ENCODE data around the gene FAM193B. TPM values are rescaled to one million over a fixed set of nuclear protein-coding genes. Genes with fewer than 3 reads are reported as not detected.
A peak's percentile ranks its signal among the peaks of the same experiment; 100 is the strongest.

Gene FAM193B
- total and polyA plus RNA-seq, 2 of the 13 experiments (the other 11 are each of a cell fraction or from before 2014, with no cell fraction given) = 21.2 to 40.9 TPM

DNA sequence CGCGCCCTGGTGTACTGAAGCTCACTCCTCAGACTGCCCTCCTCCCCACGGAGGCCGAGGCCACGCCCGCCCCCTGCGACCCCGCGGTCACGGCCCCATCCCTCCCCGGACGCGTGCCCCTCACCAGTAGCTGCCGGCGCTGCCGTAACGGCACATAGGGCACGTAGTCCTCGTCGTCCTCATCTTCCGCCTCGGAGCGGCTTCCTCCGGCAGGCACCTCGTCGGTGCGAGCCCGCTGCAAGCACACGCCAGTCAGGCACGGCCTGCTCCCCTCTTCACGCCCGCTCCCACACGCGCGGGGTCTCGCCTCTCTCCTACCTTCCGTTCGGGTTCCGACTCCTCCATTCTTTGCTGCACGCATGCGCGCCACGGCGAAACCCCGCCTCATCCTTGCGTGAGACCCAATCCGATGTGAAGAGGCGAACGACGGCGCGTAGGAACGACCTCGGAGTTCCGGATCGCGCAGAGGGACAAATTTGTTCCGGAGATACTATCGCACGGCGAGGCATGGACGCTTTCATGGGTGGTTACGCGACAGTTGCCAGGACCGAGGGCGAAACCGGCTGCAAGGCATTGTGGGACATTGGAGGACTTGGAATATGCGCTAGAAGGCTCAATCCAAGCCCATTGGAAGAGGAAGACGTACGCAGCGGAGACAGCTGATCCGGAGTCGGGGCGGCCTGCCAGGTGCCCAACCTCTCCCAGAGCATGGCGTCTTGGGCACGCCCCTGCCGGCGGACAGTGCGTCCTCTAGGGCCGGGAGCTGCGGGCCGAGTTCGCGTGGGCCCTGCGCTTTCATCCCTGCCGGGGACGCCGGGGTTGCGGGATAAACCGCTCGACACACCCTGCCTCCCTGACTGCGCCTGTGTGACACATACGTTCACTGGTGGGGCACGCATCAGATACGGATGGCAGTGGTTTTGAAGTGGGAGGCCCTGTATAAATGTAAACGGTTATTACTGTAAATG is 37.5 kb downstream of the FAM193B start, which contains the start of gene DDX41 (continued):
- TF ChIP-seq, protein P1, sequence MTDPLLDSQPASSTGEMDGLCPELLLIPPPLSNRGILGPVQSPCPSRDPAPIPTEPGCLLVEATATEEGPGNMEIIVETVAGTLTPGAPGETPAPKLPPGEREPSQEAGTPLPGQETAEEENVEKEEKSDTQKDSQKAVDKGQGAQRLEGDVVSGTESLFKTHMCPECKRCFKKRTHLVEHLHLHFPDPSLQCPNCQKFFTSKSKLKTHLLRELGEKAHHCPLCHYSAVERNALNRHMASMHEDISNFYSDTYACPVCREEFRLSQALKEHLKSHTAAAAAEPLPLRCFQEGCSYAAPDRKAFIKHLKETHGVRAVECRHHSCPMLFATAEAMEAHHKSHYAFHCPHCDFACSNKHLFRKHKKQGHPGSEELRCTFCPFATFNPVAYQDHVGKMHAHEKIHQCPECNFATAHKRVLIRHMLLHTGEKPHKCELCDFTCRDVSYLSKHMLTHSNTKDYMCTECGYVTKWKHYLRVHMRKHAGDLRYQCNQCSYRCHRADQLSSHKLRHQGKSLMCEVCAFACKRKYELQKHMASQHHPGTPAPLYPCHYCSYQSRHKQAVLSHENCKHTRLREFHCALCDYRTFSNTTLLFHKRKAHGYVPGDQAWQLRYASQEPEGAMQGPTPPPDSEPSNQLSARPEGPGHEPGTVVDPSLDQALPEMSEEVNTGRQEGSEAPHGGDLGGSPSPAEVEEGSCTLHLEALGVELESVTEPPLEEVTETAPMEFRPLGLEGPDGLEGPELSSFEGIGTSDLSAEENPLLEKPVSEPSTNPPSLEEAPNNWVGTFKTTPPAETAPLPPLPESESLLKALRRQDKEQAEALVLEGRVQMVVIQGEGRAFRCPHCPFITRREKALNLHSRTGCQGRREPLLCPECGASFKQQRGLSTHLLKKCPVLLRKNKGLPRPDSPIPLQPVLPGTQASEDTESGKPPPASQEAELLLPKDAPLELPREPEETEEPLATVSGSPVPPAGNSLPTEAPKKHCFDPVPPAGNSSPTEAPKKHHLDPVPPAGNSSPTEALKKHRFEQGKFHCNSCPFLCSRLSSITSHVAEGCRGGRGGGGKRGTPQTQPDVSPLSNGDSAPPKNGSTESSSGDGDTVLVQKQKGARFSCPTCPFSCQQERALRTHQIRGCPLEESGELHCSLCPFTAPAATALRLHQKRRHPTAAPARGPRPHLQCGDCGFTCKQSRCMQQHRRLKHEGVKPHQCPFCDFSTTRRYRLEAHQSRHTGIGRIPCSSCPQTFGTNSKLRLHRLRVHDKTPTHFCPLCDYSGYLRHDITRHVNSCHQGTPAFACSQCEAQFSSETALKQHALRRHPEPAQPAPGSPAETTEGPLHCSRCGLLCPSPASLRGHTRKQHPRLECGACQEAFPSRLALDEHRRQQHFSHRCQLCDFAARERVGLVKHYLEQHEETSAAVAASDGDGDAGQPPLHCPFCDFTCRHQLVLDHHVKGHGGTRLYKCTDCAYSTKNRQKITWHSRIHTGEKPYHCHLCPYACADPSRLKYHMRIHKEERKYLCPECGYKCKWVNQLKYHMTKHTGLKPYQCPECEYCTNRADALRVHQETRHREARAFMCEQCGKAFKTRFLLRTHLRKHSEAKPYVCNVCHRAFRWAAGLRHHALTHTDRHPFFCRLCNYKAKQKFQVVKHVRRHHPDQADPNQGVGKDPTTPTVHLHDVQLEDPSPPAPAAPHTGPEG (CRISPR knock-in tag; IDR thresholded peaks at IDR 0.05) = peak; percentile 75
- TF ChIP-seq ZNF326 (CRISPR knock-in tag; IDR thresholded peaks at IDR 0.05; ENCODE audit: borderline replicate concordance) (no peak), JARID2 (CRISPR knock-in tag; IDR thresholded peaks at IDR 0.05; ENCODE audit: insufficient replicate concordance) (no peak), CBX5 (CRISPR knock-in tag; IDR thresholded peaks at IDR 0.05; ENCODE audit: borderline replicate concordance) (peak; percentile 85), PLRG1 (conservative IDR thresholded peaks at IDR 0.05) (no peak), HNRNPLL (IDR thresholded peaks at IDR 0.05; ENCODE audit: low read depth, low read length, poor library complexity, severe bottlenecking) (peak; percentile 89), SMAD1 (CRISPR knock-in tag; IDR thresholded peaks at IDR 0.05; ENCODE audit: borderline replicate concordance, low read depth) (peak; percentile 89; the same call in 1 of the 2 replicates), SMAD9 (CRISPR knock-in tag; IDR thresholded peaks at IDR 0.05) (no peak), NCOA2 (CRISPR knock-in tag; IDR thresholded peaks at IDR 0.05) (peak; percentile 63; the same call in 1 of the 2 replicates)
- TF ChIP-seq, protein P2, sequence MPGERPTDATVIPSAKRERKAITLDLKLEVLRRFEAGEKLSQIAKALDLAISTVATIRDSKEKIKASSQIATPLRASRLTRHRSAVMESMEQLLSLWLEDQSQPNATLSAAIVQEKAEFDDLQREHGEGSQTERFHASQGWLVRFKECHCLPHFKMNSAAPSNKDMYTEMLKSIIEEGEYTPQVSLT (CRISPR knock-in tag; IDR thresholded peaks at IDR 0.05; ENCODE audit: borderline replicate concordance, low read depth) = no peak; the same call in 1 of the 2 replicates
- TF ChIP-seq, protein P3, sequence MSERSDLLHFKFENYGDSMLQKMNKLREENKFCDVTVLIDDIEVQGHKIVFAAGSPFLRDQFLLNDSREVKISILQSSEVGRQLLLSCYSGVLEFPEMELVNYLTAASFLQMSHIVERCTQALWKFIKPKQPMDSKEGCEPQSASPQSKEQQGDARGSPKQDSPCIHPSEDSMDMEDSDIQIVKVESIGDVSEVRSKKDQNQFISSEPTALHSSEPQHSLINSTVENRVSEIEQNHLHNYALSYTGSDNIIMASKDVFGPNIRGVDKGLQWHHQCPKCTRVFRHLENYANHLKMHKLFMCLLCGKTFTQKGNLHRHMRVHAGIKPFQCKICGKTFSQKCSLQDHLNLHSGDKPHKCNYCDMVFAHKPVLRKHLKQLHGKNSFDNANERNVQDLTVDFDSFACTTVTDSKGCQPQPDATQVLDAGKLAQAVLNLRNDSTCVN (CRISPR knock-in tag; IDR thresholded peaks at IDR 0.05; ENCODE audit: borderline replicate concordance) = peak; percentile 31; the same call in 1 of the 2 replicates
- TF ChIP-seq, protein P4, sequence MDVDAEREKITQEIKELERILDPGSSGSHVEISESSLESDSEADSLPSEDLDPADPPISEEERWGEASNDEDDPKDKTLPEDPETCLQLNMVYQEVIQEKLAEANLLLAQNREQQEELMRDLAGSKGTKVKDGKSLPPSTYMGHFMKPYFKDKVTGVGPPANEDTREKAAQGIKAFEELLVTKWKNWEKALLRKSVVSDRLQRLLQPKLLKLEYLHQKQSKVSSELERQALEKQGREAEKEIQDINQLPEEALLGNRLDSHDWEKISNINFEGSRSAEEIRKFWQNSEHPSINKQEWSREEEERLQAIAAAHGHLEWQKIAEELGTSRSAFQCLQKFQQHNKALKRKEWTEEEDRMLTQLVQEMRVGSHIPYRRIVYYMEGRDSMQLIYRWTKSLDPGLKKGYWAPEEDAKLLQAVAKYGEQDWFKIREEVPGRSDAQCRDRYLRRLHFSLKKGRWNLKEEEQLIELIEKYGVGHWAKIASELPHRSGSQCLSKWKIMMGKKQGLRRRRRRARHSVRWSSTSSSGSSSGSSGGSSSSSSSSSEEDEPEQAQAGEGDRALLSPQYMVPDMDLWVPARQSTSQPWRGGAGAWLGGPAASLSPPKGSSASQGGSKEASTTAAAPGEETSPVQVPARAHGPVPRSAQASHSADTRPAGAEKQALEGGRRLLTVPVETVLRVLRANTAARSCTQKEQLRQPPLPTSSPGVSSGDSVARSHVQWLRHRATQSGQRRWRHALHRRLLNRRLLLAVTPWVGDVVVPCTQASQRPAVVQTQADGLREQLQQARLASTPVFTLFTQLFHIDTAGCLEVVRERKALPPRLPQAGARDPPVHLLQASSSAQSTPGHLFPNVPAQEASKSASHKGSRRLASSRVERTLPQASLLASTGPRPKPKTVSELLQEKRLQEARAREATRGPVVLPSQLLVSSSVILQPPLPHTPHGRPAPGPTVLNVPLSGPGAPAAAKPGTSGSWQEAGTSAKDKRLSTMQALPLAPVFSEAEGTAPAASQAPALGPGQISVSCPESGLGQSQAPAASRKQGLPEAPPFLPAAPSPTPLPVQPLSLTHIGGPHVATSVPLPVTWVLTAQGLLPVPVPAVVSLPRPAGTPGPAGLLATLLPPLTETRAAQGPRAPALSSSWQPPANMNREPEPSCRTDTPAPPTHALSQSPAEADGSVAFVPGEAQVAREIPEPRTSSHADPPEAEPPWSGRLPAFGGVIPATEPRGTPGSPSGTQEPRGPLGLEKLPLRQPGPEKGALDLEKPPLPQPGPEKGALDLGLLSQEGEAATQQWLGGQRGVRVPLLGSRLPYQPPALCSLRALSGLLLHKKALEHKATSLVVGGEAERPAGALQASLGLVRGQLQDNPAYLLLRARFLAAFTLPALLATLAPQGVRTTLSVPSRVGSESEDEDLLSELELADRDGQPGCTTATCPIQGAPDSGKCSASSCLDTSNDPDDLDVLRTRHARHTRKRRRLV (CRISPR knock-in tag; IDR thresholded peaks at IDR 0.05) = peak; percentile 86; the same call in 1 of the 2 replicates
- TF ChIP-seq, protein P5, sequence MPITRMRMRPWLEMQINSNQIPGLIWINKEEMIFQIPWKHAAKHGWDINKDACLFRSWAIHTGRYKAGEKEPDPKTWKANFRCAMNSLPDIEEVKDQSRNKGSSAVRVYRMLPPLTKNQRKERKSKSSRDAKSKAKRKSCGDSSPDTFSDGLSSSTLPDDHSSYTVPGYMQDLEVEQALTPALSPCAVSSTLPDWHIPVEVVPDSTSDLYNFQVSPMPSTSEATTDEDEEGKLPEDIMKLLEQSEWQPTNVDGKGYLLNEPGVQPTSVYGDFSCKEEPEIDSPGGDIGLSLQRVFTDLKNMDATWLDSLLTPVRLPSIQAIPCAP (CRISPR knock-in tag; IDR thresholded peaks at IDR 0.05; ENCODE audit: low read depth) = no peak
